Measurements from ENCODE around the gene ZSWIM3.
"Not testable (repeated sequence)": the region's sequence is repeated elsewhere in the genome, so short reads cannot be mapped to it uniquely, and the experiment has no call there.

The ZSWIM3 gene

GRCh38 chr20:45857114-45857881 is at the start of gene ZSWIM3, which contains the start of gene ACOT8:
ZSWIM3 (plus strand) TSS chr20:45857614; CDS start chr20:45857826, 212 bp downstream.
ACOT8 (minus strand) TSS chr20:45857392; CDS start chr20:45857315, 77 bp downstream.
- peak; percentile 98 to 99 for DNase-seq

DNA sequence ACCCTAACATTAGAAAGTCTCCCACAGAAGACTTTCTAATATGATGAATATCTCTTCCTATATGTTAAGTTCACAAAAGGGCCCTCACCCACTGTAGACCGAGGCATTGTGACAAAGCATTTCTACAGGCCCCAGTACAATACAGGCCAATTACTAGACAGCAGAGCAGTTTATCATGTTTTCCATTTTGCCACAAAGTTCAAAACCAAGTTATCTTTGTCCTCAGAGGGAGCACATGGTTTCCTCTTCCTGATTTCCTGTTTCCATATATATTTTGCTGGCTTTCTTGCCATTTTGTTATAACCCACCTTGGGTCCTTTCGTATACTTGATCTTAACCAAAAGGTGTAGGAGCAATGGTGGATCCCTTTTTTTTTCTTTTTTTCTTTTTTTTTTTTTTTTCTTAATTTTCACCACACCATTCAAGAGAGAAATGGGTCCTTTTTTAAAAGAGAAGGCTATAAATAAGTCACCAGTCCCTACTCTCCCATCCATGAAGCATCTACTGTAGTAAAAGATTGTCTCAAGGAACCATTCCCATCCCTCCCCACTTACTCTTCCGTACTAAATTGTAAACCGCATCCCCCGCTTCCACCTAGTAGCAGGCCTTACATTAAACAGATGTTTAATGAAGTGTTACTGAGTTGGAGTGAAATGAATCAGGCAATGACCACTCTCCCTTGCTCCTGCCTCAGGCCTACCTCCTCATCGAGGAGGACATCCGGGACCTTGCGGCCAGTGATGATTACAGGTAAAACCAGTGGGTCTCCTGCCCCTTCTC is 47.0 kb upstream of the ZSWIM3 start:
- no peak for DNase-seq

DNA sequence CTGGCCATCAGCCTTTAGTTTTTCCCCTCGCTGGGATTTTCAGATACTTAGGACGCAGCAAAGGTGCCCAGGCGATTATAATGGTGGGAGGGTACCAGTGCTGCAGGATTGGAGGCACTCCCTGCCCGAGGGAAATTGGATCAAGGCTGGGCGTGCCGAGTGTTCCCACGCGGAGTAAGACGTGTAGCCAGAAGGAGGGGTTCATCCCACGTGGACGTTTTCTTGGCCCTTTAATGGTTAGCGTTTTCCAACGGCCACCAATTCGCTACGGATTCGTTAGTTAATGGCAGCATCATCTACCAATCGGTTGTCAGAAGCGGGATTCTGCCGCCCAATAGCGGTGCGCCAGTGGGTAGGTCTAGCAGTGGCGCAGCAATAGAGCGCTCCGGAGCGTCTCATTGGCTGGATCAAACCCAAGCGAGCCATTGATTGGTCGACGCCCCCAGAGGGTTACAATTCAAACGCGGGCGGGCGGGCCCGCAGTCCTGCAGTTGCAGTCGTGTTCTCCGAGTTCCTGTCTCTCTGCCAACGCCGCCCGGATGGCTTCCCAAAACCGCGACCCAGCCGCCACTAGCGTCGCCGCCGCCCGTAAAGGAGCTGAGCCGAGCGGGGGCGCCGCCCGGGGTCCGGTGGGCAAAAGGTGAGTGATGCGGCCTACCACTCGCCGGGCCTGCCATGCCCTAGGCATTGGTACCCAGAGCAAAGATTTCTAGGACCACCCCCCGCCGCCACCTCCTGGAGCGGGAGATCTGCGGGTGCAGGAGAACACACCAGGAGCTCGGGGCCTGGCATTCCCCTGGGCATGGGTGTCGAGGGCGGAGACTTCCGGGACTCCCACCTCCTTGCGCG is 45.0 kb upstream of the ZSWIM3 start, which contains the start of gene UBE2C:
Gene UBE2C, plus strand, starts transcription at position 488 of the 849 bp plus-strand sequence. Its CDS starts 52 bp downstream, at position 540.
- peak; percentile 88 for DNase-seq

- DNase-seq = no peak
Observed at GRCh38 chr20:45813006-45813340, 44.4 kb upstream of the ZSWIM3 start.

- DNase-seq = no peak
Observed at GRCh38 chr20:45813489-45813888, 43.9 kb upstream of the ZSWIM3 start.

DNA sequence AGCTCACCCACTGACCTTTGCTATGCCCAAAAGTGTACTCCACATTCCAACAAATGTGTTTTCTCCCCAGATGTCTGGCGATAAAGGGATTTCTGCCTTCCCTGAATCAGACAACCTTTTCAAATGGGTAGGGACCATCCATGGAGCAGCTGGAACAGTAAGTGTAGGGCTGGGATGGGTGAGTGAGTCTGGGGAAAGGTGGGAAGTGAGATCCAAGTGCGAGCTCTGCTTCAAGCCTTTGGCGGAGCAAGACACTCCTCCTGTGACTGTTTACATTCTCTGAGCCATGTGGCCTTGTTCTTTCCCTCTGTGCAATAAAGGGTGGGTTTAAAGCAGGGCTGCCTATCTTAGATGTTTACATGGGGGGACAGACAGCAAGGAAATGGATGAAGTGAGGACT is 43.1 kb upstream of the ZSWIM3 start:
- DNase-seq = no peak

- DNase-seq = no peak
Observed at GRCh38 chr20:45816951-45817350, 40.5 kb upstream of the ZSWIM3 start.

DNA sequence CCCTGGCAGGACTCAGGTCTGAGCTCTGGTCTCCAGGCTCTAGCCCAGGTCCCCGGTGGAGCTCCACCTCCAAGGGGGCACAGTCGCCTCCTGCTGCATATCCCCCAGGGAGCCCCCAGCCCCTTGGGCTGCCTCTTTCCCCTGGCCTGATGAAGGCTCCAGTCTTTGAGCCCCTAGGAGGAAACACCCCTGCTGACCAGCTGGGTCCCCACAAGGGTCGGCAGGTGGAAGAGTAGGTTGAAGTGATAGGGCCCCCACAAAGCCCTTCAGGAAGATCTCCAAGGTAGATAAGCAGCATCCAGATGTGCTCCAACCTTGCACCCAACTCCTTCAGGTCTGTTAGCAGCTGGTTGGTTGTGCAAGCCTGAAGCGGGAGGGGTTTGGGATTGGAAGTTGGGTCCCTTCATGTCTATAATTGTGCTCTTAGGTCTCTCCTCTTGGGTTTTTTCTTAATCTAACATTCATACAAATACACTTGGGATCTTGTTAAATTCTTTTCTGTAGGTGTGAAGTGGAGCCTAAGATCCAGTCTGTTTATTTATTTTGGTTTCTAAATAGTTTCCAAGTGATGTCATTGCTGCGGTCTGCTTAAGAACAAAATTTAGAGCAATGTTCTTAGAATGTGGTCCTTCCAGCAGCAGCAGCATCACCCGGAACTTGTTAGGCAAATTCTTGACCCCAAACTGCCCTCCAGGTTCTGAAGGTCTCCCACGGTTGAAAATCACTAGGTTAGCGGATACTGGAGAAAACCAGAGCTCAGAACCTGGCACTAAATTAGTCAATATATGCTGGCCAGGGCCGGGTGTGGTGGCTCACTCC is 39.8 kb upstream of the ZSWIM3 start:
- DNase-seq = no peak

DNA sequence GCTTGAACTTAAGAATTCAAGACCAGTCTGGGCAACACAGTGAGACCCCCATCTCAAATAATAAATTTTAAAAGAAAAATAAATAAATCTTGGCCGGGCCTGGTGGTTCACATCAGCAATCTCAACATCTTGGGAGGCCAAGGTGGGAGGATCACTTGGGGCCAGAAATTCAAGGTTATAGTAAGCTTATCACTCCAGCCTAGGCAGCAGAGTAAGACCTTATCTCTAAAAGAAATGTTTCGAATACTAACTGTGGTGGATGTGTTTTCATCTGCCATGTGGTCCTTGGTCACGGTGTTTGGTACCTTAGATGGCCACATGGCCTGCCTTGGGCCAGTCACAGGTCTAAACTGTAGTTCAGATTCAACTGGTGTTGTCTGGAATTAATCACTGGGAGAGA is 39.2 kb upstream of the ZSWIM3 start:
- DNase-seq = no peak

DNA sequence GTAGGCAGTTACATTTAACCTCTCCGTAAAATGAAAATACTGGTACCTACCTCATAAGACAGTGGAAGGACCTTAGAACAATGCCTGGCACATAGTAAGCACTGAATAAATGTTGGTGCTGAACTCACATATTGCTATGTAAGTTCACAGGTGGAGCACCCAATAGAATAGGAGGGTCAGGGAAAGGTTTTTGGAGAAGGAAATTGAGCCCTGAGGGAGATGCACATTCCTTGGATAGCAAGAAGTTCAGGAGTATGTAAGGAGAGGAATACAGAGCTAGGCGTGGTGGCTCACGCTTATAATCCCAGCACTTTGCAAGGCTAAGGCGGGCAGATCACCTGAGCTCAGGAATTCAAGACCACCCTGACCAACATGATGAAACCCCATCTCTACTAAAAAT is 37.9 kb upstream of the ZSWIM3 start:
- DNase-seq = no peak

DNA sequence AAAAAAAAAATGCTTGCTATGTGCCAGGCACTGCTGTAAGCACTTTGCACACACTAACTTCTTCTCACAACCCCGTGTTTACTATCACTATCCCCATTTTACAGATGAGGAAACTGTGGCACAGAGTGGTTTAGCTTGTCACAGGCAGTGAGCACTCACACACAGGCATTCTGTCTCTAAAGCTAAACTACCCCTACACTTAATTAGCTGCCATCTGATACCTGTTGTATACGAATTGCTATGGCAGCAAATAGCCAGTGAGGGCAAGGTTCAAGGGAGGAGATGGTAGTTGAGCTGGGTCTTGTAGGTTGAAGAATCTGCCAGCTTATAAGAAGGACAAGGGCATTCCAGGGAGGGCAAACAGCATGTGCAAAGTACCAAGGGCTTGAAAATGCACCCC is 35.5 kb upstream of the ZSWIM3 start:
- no peak for DNase-seq

DNA sequence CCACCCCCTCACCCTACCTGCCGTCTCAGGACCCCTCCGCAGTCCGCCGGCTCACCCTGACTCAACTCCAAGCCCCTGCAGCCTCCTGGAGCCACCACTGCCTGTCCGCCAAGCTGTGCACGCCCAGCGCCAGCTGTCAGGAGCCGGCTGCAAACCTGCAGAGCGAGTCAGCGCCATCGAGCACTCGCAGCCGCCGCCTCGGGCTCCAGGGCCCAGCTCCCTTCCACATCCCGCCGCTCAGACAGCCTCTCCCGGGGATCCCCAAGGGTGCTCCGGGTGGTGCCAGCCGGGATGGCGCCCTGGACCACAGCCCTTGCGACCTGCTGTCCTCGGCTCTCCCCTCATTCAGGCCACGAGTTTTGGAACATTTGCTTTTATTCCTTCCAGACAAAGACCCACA is 34.6 kb upstream of the ZSWIM3 start:
- DNase-seq = no peak

DNA sequence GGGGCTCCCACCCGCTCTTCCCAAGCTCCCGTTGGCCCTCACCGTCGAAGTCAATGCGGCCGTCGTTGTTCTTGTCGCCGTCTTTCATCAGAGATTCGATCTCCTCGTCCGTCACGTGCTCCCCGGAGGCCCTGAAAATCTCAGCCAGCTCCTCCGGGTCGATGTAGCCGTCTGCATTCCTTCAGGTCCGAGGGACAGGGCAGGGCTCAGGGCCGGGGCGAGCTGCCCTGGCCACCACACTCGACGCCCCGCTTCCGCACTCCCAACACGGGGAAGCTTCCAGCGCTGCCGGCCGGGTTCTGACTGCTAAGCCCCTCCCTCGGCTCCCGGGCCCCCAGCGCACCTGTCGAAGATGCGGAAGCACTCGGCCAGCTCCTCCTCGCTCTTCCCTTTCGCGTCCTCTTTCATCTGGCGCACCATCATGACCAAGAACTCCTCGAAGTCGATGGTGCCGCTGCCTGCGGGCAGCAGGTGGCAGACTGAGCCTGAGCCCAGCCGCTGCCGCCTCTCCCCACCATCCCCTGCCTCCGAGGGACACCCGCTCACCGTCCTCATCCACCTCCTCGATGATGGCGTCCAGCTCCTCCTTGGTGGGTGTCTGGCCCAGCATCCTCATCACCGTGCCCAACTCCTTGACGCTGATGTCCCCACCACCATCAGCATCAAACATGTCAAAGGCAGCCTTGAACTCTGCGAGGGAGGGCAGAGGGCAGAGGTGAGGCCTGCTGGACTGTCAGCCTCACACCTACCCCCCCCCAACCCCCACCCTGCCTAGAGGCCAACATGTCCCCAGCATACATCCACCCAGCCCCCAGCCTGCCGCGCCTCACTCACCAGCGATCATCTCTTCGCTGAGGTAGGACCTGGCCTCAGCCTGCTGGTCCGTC is 33.2 kb upstream of the ZSWIM3 start:
- DNase-seq = no peak

GRCh38 chr20:45826381-45827019 is 30.9 kb upstream of the ZSWIM3 start:
- no peak for DNase-seq

DNA sequence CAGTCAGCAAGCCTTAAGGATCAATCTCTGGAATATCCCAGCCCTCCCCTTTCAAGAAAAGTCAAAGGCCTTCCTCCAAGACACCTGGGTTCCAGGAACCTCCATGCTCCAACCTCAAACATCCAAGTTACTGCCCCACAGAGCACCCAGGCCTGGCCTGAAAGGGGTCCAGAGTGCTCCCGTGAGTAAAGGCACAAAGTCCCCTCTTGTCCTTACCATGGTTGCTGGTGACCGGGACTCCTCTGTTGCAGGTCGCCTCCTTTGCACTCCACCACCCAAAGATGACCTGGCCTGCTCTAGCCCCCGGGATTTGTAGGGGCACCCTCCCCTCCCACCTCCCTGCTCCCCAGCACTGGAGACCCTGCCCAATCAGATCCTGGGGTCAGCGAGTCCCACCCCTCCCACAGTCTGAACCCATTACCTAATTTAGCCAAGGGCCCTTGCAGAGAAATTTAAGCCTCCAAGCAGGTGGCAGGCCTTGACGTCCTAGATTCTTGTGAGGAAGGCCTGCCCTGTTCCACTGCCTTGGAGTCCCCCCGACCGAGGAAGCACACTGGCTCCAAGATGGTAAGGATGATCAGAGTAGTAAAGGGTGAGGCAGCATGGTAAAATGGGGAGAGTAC is 30.3 kb upstream of the ZSWIM3 start, which contains the start of gene TNNC2:
Gene TNNC2, minus strand, starts transcription at position 283 of the 623 bp plus-strand sequence. Its CDS starts 64 bp downstream, at position 219.
- no peak for DNase-seq

GRCh38 chr20:45827712-45828111 is 29.7 kb upstream of the ZSWIM3 start:
- no peak for DNase-seq

GRCh38 chr20:45828589-45828988 is 28.8 kb upstream of the ZSWIM3 start:
- no peak for DNase-seq

DNA sequence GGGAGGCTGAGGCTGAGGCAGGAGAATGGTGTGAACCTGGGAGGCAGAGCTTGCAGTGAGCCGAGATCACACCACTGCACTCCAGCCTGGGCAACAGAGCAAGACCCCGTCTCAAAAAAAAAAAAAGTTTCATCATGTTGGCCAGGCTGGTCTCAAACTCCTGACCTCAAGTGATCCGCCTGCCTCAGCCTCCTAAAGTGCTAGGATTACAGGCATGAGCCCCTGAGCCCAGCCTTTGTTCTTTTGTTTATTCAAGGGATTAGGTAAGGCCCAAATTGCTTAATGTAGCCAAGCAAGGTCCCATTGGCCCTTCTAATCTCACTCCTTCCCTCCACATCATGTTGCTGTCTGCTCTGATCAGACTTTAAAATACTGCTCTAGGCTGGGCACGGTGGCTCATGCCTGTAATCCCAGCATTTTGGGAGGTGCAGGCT is 27.7 kb upstream of the ZSWIM3 start:
- not testable (repeated sequence) for DNase-seq

- DNase-seq = no peak
Observed at GRCh38 chr20:45832619-45833018, 24.8 kb upstream of the ZSWIM3 start.
